Neural crest cell (in vitro differentiated cells): ENCODE measurements around the gene TBC1D8. TPM values are rescaled to one million over a fixed set of nuclear protein-coding genes. Genes with fewer than 3 reads are reported as not detected.

ENCODE experiments used
- DNase-seq: peaks from one replicate; pipeline ENCODE4 v3.0.0; 2021; ENCODE audit warnings: low read depth, mixed read lengths, low spot score
- H3K27ac Mint-ChIP-seq: one replicate; pipeline ENCODE4 v1.8.0; 2021; ENCODE audit warnings: mild to moderate bottlenecking, mixed read lengths; ENCODE audit not compliant: unreplicated experiment
- H3K27me3 Mint-ChIP-seq: 2 replicates; pipeline ENCODE4 v1.8.0; 2021; ENCODE audit warnings: low read depth, mild to moderate bottlenecking, mixed read lengths
- H3K36me3 Mint-ChIP-seq: 2 replicates; pipeline ENCODE4 v1.8.0; 2021; ENCODE audit warnings: low read depth, mild to moderate bottlenecking, mixed read lengths
- H3K4me1 Mint-ChIP-seq: 2 replicates; pipeline ENCODE4 v1.8.0; 2021; ENCODE audit warnings: mixed read lengths
- H3K4me3 Mint-ChIP-seq: one replicate; pipeline ENCODE4 v1.8.0; 2021; ENCODE audit warnings: mild to moderate bottlenecking, mixed read lengths
- H3K9me3 Mint-ChIP-seq: 2 replicates; pipeline ENCODE4 v1.8.0; 2021; ENCODE audit warnings: mixed read lengths
- CTCF ChIP-seq: fragments of 200-600 bp; sonication (generic); conservative IDR thresholded peaks from 2 replicates; pipeline ENCODE4 v1.5.0; 2021; ENCODE audit warnings: antibody characterized with exemption, mild to moderate bottlenecking
- total RNA-seq: library from RNA; stranded (reverse); gene quantifications from 2 replicates; pipeline ENCODE4 v1.2.1, GENCODE V29; 2021

Gene TBC1D8
- total RNA-seq, 1 donor from 2014 or later: 7.8 TPM

DNA sequence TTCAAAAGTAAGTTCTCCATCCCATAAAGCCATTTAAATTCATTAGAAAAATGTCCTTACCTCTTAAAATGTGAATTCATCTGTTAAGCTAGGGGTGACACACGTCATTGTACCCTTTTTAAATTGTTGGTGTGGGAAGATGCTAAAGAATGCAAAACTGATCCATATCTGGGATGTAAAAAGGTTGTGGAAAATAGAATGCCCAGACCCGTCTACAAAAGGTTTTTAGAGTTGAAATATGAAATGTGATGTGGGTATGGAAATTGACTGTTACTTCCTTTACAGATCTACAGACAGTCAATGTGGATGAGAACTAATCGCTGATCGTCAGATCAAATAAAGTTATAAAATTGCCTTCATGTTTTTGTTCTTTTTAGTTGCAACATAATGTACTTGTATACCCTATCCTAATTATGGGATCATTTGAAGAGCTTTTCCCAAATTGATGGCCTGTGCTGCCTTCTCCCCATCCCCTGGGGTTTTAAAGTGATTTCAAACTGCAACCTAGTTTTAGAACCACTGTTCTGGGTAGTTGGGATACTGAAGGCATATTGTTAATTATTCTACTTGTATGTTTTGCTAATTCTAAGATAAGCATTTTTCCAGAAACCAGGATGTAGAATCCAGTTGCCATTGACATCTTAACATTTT lies 145.0 kb downstream of the TBC1D8 start:
- no peak for TF ChIP-seq CTCF
- peak overlapping the region; percentile 95 for H3K4me3 Mint-ChIP-seq

DNA sequence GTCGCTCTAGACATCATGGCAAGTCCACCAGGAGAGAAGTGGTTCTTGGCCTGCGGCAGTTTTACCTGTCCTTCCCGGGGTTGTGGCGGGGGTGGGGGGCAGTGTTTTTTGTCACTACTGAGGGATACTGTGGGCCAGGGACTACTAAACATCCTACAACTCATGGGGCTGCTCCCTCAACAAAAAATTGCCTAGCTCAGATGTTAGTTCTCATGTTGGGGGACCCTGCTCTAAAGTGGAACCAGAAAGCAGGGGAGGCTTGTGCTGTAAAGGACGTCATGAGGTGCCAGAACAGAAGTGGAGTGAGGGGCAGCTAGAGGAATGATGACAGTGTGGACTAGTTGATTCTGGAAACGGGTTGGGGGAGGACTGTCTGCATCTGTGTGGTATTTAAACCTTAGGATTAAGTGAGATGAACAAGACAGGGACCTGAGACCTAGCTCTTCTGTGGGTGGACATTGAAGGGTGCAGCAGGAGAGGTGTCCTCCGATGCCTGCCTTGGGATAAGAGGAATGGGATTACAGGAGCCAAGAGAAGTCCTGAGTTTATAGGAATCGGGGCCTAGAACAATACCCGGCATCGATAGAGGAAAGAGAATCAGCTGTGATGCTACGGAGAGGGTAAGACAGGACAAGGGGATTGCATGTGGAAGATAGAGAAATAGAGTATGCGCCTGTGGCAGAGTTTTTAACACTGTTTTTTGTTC lies 146.4 kb downstream of the TBC1D8 start:
- Mint-ChIP-seq H3K4me3 (peak overlapping the region; percentile 95), H3K27me3 (peaks cover 5% of the 10 kb centered on the region), H3K4me1 (peaks cover 49% of the 10 kb centered on the region), H3K27ac (no peak overlapping the region), H3K9me3 (peaks cover 2% of the 10 kb centered on the region), H3K36me3 (peaks cover 49% of the 10 kb centered on the region)
- no peak for DNase-seq
- no peak for TF ChIP-seq CTCF

More for the DNA sequence above, 145.0 kb downstream of the TBC1D8 start:
- H3K27me3 Mint-ChIP-seq: peaks cover 5% of the 10 kb centered on the region
- H3K36me3 Mint-ChIP-seq: peaks cover 49% of the 10 kb centered on the region
- no peak overlapping the region for H3K27ac Mint-ChIP-seq
- H3K4me1 Mint-ChIP-seq: peaks cover 49% of the 10 kb centered on the region
- peaks cover 2% of the 10 kb centered on the region for H3K9me3 Mint-ChIP-seq
- DNase-seq: no peak

GRCh38 chr2:101003278-101003775 lies 147.9 kb downstream of the TBC1D8 start:
- Mint-ChIP-seq H3K4me3 (peak overlapping the region; percentile 95), H3K9me3 (peaks cover 2% of the 10 kb centered on the region), H3K36me3 (peaks cover 43% of the 10 kb centered on the region), H3K27me3 (peaks cover 5% of the 10 kb centered on the region), H3K4me1 (peaks cover 49% of the 10 kb centered on the region), H3K27ac (peak overlapping the region; percentile 98)
- no peak for DNase-seq
- no peak for TF ChIP-seq CTCF

- DNase-seq: no peak
- Mint-ChIP-seq H3K9me3 (peaks cover 2% of the 10 kb centered on the region), H3K27ac (peak overlapping the region; percentile 98), H3K4me1 (peaks cover 49% of the 10 kb centered on the region), H3K36me3 (peaks cover 37% of the 10 kb centered on the region), H3K4me3 (peak overlapping the region; percentile 95), H3K27me3 (peaks cover 5% of the 10 kb centered on the region)
- no peak for TF ChIP-seq CTCF
Measured at GRCh38 chr2:101002562-101003277, 148.5 kb downstream of the TBC1D8 start.

- H3K36me3 Mint-ChIP-seq: peaks cover 36% of the 10 kb centered on the region
Measured at GRCh38 chr2:101001691-101002561, 149.3 kb downstream of the TBC1D8 start, which contains the start of gene RPL31. Gene RPL31 (plus strand): TSS chr2:101002289. CDS start chr2:101002702, 413 bp downstream.

More at GRCh38 chr2:101001691-101002561, 149.3 kb downstream of the TBC1D8 start, which contains the start of gene RPL31:
- TF ChIP-seq CTCF: no peak
- H3K4me1 Mint-ChIP-seq: peaks cover 46% of the 10 kb centered on the region
- DNase-seq: peak; percentile 89
- H3K9me3 Mint-ChIP-seq: peaks cover 2% of the 10 kb centered on the region
- peak within 1 kb of the TSS; percentile 95 for H3K4me3 Mint-ChIP-seq
- H3K27ac Mint-ChIP-seq: peak within 1 kb of the TSS; percentile 98
- peaks cover 5% of the 10 kb centered on the region for H3K27me3 Mint-ChIP-seq
